H1 (cell line): ENCODE measurements around the gene SCRN3. TPM values are rescaled to one million over a fixed set of nuclear protein-coding genes. Genes with fewer than 3 reads are reported as not detected.

ENCODE experiments used
- CTCF ChIA-PET: fragments of 300-600 bp; sonication (Branson Sonifier 250); formaldehyde crosslinking; loops from one replicate; lab custom pipeline; 2021; ENCODE audit not compliant: partially characterized antibody; lab: Charles Lee
- POLR2A ChIA-PET: fragments of 300-600 bp; sonication (Branson Sonifier 250); formaldehyde crosslinking; loops from one replicate; lab custom pipeline; 2021; ENCODE audit warnings: inconsistent platforms; ENCODE audit not compliant: partially characterized antibody; lab: Charles Lee
- DNase-seq, 2 experiments: peaks; one replicate each; pipeline versions ENCODE4 v3.0.0 to v3.0.0-alpha.2; 2010 to 2022; ENCODE audit warnings: low spot score in 2 of 2, low read depth in 1 of 2, mixed read lengths in 1 of 2
- FAIRE-seq: peaks from 2 replicates; lab custom pipeline; 2011; peaks lifted over from hg19 to GRCh38; lab: Jason Lieb, UNC
- H2AFZ ChIP-seq: 2 replicates; pipeline ENCODE4 v1.8.1; 2012; ENCODE audit warnings: low read length, inconsistent platforms
- H2AK5ac ChIP-seq: 2 replicates; pipeline ENCODE4 v1.6.1; 2013; ENCODE audit warnings: low read depth, low read length
- H2BK120ac ChIP-seq: replicated peaks from 2 replicates; pipeline ENCODE3; 2013; ENCODE audit warnings: low read depth, low read length, inconsistent platforms
- H2BK12ac ChIP-seq: 2 replicates; pipeline ENCODE4 v1.6.1; 2013; ENCODE audit warnings: low read depth, low read length
- H2BK15ac ChIP-seq: 2 replicates; pipeline ENCODE4 v1.6.1; 2013; ENCODE audit warnings: low read length
- H2BK20ac ChIP-seq: 2 replicates; pipeline ENCODE4 v1.6.1; 2013; ENCODE audit warnings: low read length
- H2BK5ac ChIP-seq: 2 replicates; pipeline ENCODE4 v1.6.1; 2013; ENCODE audit warnings: low read depth, low read length
- H3K14ac ChIP-seq: 2 replicates; pipeline ENCODE4 v1.6.1; 2013; ENCODE audit warnings: inconsistent platforms; ENCODE audit not compliant: insufficient read length
- H3K18ac ChIP-seq: 2 replicates; pipeline ENCODE4 v1.6.1; 2013; ENCODE audit warnings: low read length; ENCODE audit errors: extremely low read depth
- H3K23ac ChIP-seq: 2 replicates; pipeline ENCODE4 v1.6.1; 2013; ENCODE audit warnings: inconsistent platforms; ENCODE audit not compliant: insufficient read length
- H3K23me2 ChIP-seq: 2 replicates; pipeline ENCODE4 v1.6.1; 2013; ENCODE audit warnings: low read depth, low read length
- H3K27ac ChIP-seq: 2 replicates; pipeline ENCODE4 v1.6.1; 2011; ENCODE audit warnings: low read depth, low read length, inconsistent platforms
- H3K27me3 ChIP-seq, 4 experiments: replicated peaks in 1 of 4; 1 replicate in 1 of 4; 2 replicates in 3 of 4; pipeline versions ENCODE4 v1.6.1 to v1.8.1; 2011 to 2013; ENCODE audit warnings: low read length in 3 of 4, mild to moderate bottlenecking in 3 of 4, inconsistent platforms in 2 of 4, mixed read lengths in 2 of 4, moderate library complexity in 1 of 4; ENCODE audit not compliant: control insufficient read depth in 3 of 4, insufficient read depth in 3 of 4; ENCODE audit errors: extremely low read depth in 1 of 4
- H3K36me3 ChIP-seq, 4 experiments: 2 replicates each; pipeline versions ENCODE4 v1.6.1 to v1.8.1; 2011 to 2013; ENCODE audit warnings: mild to moderate bottlenecking in 4 of 4, low read length in 3 of 4, moderate library complexity in 2 of 4, control low read depth in 1 of 4, inconsistent platforms in 1 of 4; ENCODE audit not compliant: insufficient read depth in 4 of 4, control insufficient read depth in 2 of 4
- H3K4ac ChIP-seq: replicated peaks from 2 replicates; pipeline ENCODE3; 2013; ENCODE audit warnings: low read length, low read depth, mixed read lengths, inconsistent platforms; ENCODE audit not compliant: insufficient read length
- H3K4me1 ChIP-seq, 4 experiments: replicated peaks in 1 of 4; 1 replicate in 1 of 4; 2 replicates in 3 of 4; pipeline versions ENCODE4 v1.6.1 to v1.8.1; 2011 to 2013; ENCODE audit warnings: low read length in 3 of 4, inconsistent platforms in 2 of 4, mixed read lengths in 1 of 4; ENCODE audit not compliant: insufficient read depth in 4 of 4, control insufficient read depth in 3 of 4
- H3K4me2 ChIP-seq, 2 experiments: 2 replicates each; pipeline versions ENCODE4 v1.6.1 to v1.8.1; 2011 to 2013; ENCODE audit warnings: low read depth in 2 of 2, low read length in 2 of 2, control low read depth in 1 of 2, inconsistent platforms in 1 of 2, mild to moderate bottlenecking in 1 of 2; ENCODE audit not compliant: insufficient read depth in 1 of 2
- H3K4me3 ChIP-seq, 4 experiments: fragments of 200-600, 300-600 bp in 1 of 4; sonication (generic), shearing (Covaris generic), sonication (Bioruptor Twin) in 1 of 4; 2 replicates each; pipeline versions ENCODE4 v1.5.1 to v1.8.1; 2011 to 2016; ENCODE audit warnings: low read length in 4 of 4, low read depth in 3 of 4, control low read depth in 2 of 4, inconsistent platforms in 2 of 4, mild to moderate bottlenecking in 2 of 4, mixed read lengths in 1 of 4, moderate library complexity in 1 of 4; ENCODE audit not compliant: insufficient read depth in 2 of 4; ENCODE audit errors: extremely low read depth in 1 of 4
- H3K56ac ChIP-seq: replicated peaks from 2 replicates; pipeline ENCODE3; 2013; ENCODE audit warnings: low read depth, mild to moderate bottlenecking, mixed read lengths, low read length, inconsistent platforms; ENCODE audit not compliant: insufficient read length
- H3K79me1 ChIP-seq: 2 replicates; pipeline ENCODE4 v1.6.1; 2013; ENCODE audit warnings: low read depth, low read length, control low read depth
- H3K79me2 ChIP-seq, 2 experiments: 2 replicates each; pipeline versions ENCODE4 v1.6.1 to v1.8.1; 2012 to 2013; ENCODE audit warnings: low read length in 2 of 2, mild to moderate bottlenecking in 2 of 2, inconsistent platforms in 1 of 2; ENCODE audit not compliant: insufficient read depth in 2 of 2, control insufficient read depth in 1 of 2
- H3K9ac ChIP-seq, 4 experiments: replicated peaks in 1 of 4; 1 replicate in 1 of 4; 2 replicates in 3 of 4; pipeline versions ENCODE4 v1.6.1 to v1.8.1; 2011 to 2013; ENCODE audit warnings: low read depth in 3 of 4, low read length in 3 of 4, control low read depth in 2 of 4, mild to moderate bottlenecking in 2 of 4, moderate library complexity in 2 of 4, inconsistent platforms in 1 of 4; ENCODE audit errors: extremely low read depth in 1 of 4
- H3K9me3 ChIP-seq, 2 experiments: 2 replicates each; pipeline versions ENCODE4 v1.6.1 to v1.8.1; 2012 to 2013; ENCODE audit warnings: mild to moderate bottlenecking in 2 of 2, moderate library complexity in 2 of 2, control low read depth in 1 of 2, inconsistent platforms in 1 of 2, low read depth in 1 of 2, low read length in 1 of 2, mixed read lengths in 1 of 2; ENCODE audit not compliant: insufficient read depth in 2 of 2
- H4K20me1 ChIP-seq, 2 experiments: replicated peaks in 1 of 2; 2 replicates each; pipeline versions ENCODE3 to v1.8.1; 2011 to 2013; ENCODE audit warnings: inconsistent platforms in 2 of 2, low read length in 2 of 2, mild to moderate bottlenecking in 1 of 2; ENCODE audit not compliant: insufficient read depth in 2 of 2, control insufficient read depth in 1 of 2
- H4K5ac ChIP-seq: 2 replicates; pipeline ENCODE4 v1.6.1; 2013; ENCODE audit warnings: low read length, low read depth, mixed read lengths, inconsistent platforms; ENCODE audit not compliant: insufficient read length
- H4K8ac ChIP-seq: 2 replicates; pipeline ENCODE4 v1.8.0; 2013; ENCODE audit warnings: mild to moderate bottlenecking, moderate library complexity, low read length, inconsistent platforms; ENCODE audit not compliant: insufficient read depth; ENCODE audit errors: extremely low read depth
- H4K91ac ChIP-seq: replicated peaks from 2 replicates; pipeline ENCODE3; 2013; ENCODE audit warnings: low read length, mixed read lengths, inconsistent platforms; ENCODE audit not compliant: insufficient read length
- ASH2L ChIP-seq: fragments of 200-600, 300-600 bp; sonication (generic); IDR thresholded peaks from one replicate; pipeline ENCODE4 v1.7.1; 2017; ENCODE audit warnings: low read length
- BACH1 ChIP-seq: IDR thresholded peaks from 2 replicates; pipeline ENCODE4 v1.6.1; 2012; ENCODE audit warnings: low read length, improper control_type of control experiment
- CHD2 ChIP-seq: IDR thresholded peaks from 2 replicates; pipeline ENCODE4 v1.6.1; 2012; ENCODE audit warnings: low read length, improper control_type of control experiment
- EP300 ChIP-seq, 2 experiments: IDR thresholded peaks; 1 replicate in 1 of 2; 2 replicates in 1 of 2; pipeline ENCODE4 v1.6.1; 2011 to 2012; ENCODE audit warnings: low read depth in 2 of 2, low read length in 2 of 2, mild to moderate bottlenecking in 2 of 2, borderline replicate concordance in 1 of 2, inconsistent platforms in 1 of 2, moderate library complexity in 1 of 2
- HDAC6 ChIP-seq: IDR thresholded peaks from one replicate; pipeline ENCODE4 v1.7.1; 2012; ENCODE audit warnings: low read depth, mild to moderate bottlenecking, inconsistent platforms, low read length, moderate library complexity
- KDM4A ChIP-seq: IDR thresholded peaks from one replicate; pipeline ENCODE4 v1.7.1; 2012; ENCODE audit warnings: low read depth, mild to moderate bottlenecking, moderate library complexity, low read length, inconsistent platforms; ENCODE audit not compliant: severe bottlenecking
- KDM5A ChIP-seq: fragments of 200-600 bp; IDR thresholded peaks from 2 replicates; pipeline ENCODE4 v1.7.1; 2012; ENCODE audit warnings: mild to moderate bottlenecking, low read length, inconsistent platforms, mixed read lengths
- RNF2 ChIP-seq: fragments of 200-900, 300-1000 bp; sonication (generic); IDR thresholded peaks from 2 replicates; pipeline ENCODE4 v1.7.1; 2016; ENCODE audit warnings: borderline replicate concordance, low read depth, mild to moderate bottlenecking, antibody characterized with exemption, low read length; ENCODE audit not compliant: poor library complexity, severe bottlenecking; ENCODE audit errors: missing control alignments
- SIX5 ChIP-seq: IDR thresholded peaks from 2 replicates; pipeline ENCODE4 v1.6.1; 2011; ENCODE audit warnings: mild to moderate bottlenecking, low read depth, low read length
- TAF1 ChIP-seq: IDR thresholded peaks from 2 replicates; pipeline ENCODE4 v1.6.1; 2011; ENCODE audit warnings: mild to moderate bottlenecking, low read depth, low read length
- ZNF274 ChIP-seq: IDR thresholded peaks from 2 replicates; pipeline ENCODE4 v1.7.0; 2012; ENCODE audit warnings: low read length, borderline replicate concordance; ENCODE audit errors: extremely low read depth
- WGBS, 2 experiments: shearing (Covaris generic) in 1 of 2; methylation state at CpG; one replicate each; pipeline versions ENCODE4 v1.1.6 to v1.1.7; 2013 to 2015; ENCODE audit warnings: low lambda C conversion rate in 2 of 2, mixed read lengths in 2 of 2, inconsistent platforms in 1 of 2, low coverage in 1 of 2, missing lambda C conversion rate in 1 of 2; ENCODE audit not compliant: insufficient replicate concordance in 2 of 2, insufficient coverage in 1 of 2, insufficient read length in 1 of 2; ENCODE audit errors: extremely low coverage in 1 of 2, missing lambda C conversion rate in 1 of 2; 5-methylcytosine and 5-hydroxymethylcytosine counted together
- polyA plus RNA-seq, 7 experiments: library from polyadenylated mRNA; depleted of rRNA in 3 of 7; stranded (reverse) in 5 of 7; unstranded in 2 of 7; fragments of >200 nt in 5 of 7; fragments of 200-250 nt in 2 of 7; gene quantifications; 1 replicate in 5 of 7; 2 replicates in 1 of 7; 4 replicates in 1 of 7; pipeline versions ENCODE4 v1.2.1 to v1.2.3, GENCODE V29; 2011 to 2013; ENCODE audit warnings: missing spikeins in 2 of 7, mixed read lengths in 2 of 7
- total RNA-seq: library from RNA; stranded (reverse); fragmentation: NEBNext Ultra II Directional; extraction: Animal tissue kit (Norgen Biotek cat#: 25700); gene quantifications from 2 replicates; pipeline ENCODE4 v1.2.1, GENCODE V29; 2021
- TF ChIP-seq, protein P1 (sequence below): IDR thresholded peaks from 2 replicates; pipeline ENCODE4 v1.6.1; 2012; ENCODE audit warnings: inconsistent platforms
- TF ChIP-seq, protein P2 (sequence below): IDR thresholded peaks from 2 replicates; pipeline ENCODE4 v1.6.1; 2011; ENCODE audit warnings: low read length, improper control_type of control experiment

SCRN3 gene
- total and polyA plus RNA-seq, 2 of the 8 experiments (the other 6 are each of a cell fraction or from before 2014, with no cell fraction given), result 7.4 to 7.8 TPM

DNA sequence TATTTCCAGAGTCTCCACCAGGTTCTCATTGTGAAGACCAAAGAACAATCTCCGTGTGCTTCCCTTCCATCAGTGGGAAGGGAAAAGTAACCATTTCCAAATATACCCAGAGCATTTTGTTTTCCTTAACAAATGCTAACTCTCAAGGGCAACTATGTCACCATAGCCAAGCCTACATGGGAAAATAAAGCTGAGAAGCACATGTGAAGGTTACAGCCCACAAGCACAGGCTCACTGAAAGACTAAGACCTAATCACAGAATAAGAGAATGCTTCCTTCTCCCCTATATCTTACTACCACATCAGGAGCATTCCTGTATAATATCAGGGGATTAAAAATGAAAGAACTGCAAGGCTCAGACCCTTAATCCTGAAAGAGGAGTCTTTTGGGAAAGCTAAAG is 32.6 kb upstream of the SCRN3 start:
- Histone ChIP-seq H2BK20ac (no peak overlapping the region), H2BK120ac (no peak overlapping the region), H3K9me3 (peaks cover 12 to 13% of the 10 kb centered on the region in 2 experiments; a peak in 3 of 4 replicates), H3K27ac (no peak overlapping the region), H3K23me2 (no peaks in the 10 kb centered on the region), H3K4me3 (no peak overlapping the region), H2BK15ac (no peak overlapping the region), H3K27me3 (no peaks in the 10 kb centered on the region), H3K79me1 (no peaks in the 10 kb centered on the region), H3K23ac (no peak overlapping the region), H3K18ac (no peak overlapping the region), H3K9ac (no peak overlapping the region), H4K5ac (no peak overlapping the region), H4K91ac (no peak overlapping the region), H4K8ac (no peak overlapping the region), H2AFZ (no peak overlapping the region), H3K36me3 (peaks cover 0 to 18% (median 0%) of the 10 kb centered on the region in 4 experiments; a peak in 3 of 8 replicates), H2AK5ac (no peak overlapping the region), H2BK5ac (no peak overlapping the region), H4K20me1 (no peaks in the 10 kb centered on the region), H2BK12ac (no peak overlapping the region), H3K4ac (no peak overlapping the region), H3K4me2 (no peak overlapping the region), H3K79me2 (no peaks in the 10 kb centered on the region), H3K4me1 (no peaks in the 10 kb centered on the region), H3K56ac (no peak overlapping the region), H3K14ac (no peak overlapping the region)
- DNase-seq (no peak), FAIRE-seq (no peak)
- ChIA-PET POLR2A (no interaction called here), CTCF (interaction anchor here (1.7 kb wide), 1 partner anchor 15 kb away, joined by 4 read pairs; no protein-coding TSS in a partner anchor)
- 95% methylated on average over 1 of the region's 1 CpG; no CpG with 5 or more reads in 1 of the 2 experiments for WGBS, 2 experiments
- TF ChIP-seq ZNF274 (no peak), ASH2L (no peak), RNF2 (no peak), KDM5A (no peak), EP300 (IDR thresholded peaks at IDR 0.05; ENCODE audit: borderline replicate concordance in 1 of 2, low read depth in 2 of 2, low read length in 2 of 2) (no peak), HDAC6 (no peak), KDM4A (no peak), CHD2 (no peak), BACH1 (no peak), SIX5 (no peak), TAF1 (no peak)
- TF ChIP-seq, protein P1, sequence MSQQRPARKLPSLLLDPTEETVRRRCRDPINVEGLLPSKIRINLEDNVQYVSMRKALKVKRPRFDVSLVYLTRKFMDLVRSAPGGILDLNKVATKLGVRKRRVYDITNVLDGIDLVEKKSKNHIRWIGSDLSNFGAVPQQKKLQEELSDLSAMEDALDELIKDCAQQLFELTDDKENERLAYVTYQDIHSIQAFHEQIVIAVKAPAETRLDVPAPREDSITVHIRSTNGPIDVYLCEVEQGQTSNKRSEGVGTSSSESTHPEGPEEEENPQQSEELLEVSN, result no peak
- TF ChIP-seq, protein P2, sequence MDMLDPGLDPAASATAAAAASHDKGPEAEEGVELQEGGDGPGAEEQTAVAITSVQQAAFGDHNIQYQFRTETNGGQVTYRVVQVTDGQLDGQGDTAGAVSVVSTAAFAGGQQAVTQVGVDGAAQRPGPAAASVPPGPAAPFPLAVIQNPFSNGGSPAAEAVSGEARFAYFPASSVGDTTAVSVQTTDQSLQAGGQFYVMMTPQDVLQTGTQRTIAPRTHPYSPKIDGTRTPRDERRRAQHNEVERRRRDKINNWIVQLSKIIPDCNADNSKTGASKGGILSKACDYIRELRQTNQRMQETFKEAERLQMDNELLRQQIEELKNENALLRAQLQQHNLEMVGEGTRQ, result no peak
